Kidney glomerular epithelial cell (primary cell): ENCODE measurements around the gene RING1.
A peak's percentile ranks its signal among the peaks of the same experiment; 100 is the strongest.

Experiments used
- DNase-seq: peaks from one replicate; lab custom pipeline; 2025; lab: John Stamatoyannopoulos, UW

Gene RING1

GRCh38 chr6:33247977-33248642 lies 39.8 kb downstream of the RING1 start:
- DNase-seq = peak; percentile 73

- DNase-seq = no peak
These were observed 40.3 kb downstream of the RING1 start for GRCh38 chr6:33248643-33248931.

GRCh38 chr6:33248932-33249731 lies 40.8 kb downstream of the RING1 start:
- DNase-seq = peak; percentile 97

- peak; percentile 47 for DNase-seq
These were observed 41.7 kb downstream of the RING1 start for GRCh38 chr6:33249732-33250630.

GRCh38 chr6:33250731-33251130 lies 42.4 kb downstream of the RING1 start:
- no peak for DNase-seq

- no peak for DNase-seq
These were observed 43.2 kb downstream of the RING1 start for GRCh38 chr6:33251395-33252012.

GRCh38 chr6:33252759-33253158 lies 44.5 kb downstream of the RING1 start:
- DNase-seq = no peak

- DNase-seq = no peak
These were observed 46.3 kb downstream of the RING1 start for GRCh38 chr6:33254591-33254990.

- DNase-seq = no peak
These were observed 50.7 kb downstream of the RING1 start for GRCh38 chr6:33259032-33259431.
